ENCODE measurements around the gene CARMIL1. TPM values are rescaled to one million over a fixed set of nuclear protein-coding genes. Genes with fewer than 3 reads are reported as not detected.

The CARMIL1 gene
- total RNA-seq, 1 experiment from 2014 or later = 25.2 TPM

DNA sequence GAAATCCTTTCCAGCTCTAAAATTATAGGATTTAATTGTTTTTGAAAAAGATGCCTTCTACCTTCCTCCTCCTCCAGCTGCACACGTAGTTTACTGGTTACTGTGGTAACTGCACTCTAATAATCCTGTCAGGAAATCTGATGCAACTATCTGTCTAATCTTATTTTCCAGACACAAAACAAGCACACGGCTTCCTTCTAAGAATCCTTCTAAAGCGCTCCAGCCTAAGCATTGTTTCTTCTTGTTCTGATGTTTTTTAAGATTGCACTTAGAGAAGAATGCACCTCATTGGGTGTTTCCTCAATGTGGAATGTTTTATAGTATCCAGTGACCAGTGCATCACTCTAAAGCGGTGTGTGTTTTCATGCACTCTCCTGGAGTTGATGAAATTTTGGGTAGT is 63.6 kb downstream of the CARMIL1 start:
- POLR2A ChIA-PET = interaction anchor here (0.6 to 0.7 kb wide), 2 partner anchors 38 to 54 kb away, joined by 3 read pairs; no protein-coding TSS in a partner anchor
- TF ChIP-seq, protein P1, sequence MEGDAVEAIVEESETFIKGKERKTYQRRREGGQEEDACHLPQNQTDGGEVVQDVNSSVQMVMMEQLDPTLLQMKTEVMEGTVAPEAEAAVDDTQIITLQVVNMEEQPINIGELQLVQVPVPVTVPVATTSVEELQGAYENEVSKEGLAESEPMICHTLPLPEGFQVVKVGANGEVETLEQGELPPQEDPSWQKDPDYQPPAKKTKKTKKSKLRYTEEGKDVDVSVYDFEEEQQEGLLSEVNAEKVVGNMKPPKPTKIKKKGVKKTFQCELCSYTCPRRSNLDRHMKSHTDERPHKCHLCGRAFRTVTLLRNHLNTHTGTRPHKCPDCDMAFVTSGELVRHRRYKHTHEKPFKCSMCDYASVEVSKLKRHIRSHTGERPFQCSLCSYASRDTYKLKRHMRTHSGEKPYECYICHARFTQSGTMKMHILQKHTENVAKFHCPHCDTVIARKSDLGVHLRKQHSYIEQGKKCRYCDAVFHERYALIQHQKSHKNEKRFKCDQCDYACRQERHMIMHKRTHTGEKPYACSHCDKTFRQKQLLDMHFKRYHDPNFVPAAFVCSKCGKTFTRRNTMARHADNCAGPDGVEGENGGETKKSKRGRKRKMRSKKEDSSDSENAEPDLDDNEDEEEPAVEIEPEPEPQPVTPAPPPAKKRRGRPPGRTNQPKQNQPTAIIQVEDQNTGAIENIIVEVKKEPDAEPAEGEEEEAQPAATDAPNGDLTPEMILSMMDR (IDR thresholded peaks at IDR 0.05; ENCODE audit: unreplicated experiment) = no peak
- Mint-ChIP-seq H3K4me1 (ENCODE audit: insufficient read depth, unreplicated experiment) (peaks cover 11% of the 10 kb centered on the region), H3K27me3 (ENCODE audit: insufficient read depth, unreplicated experiment) (no peaks in the 10 kb centered on the region), H3K9me3 (ENCODE audit: unreplicated experiment) (no peaks in the 10 kb centered on the region), H3K4me3 (ENCODE audit: unreplicated experiment) (no peak overlapping the region), H3K27ac (ENCODE audit: low read depth, unreplicated experiment) (no peak overlapping the region), H3K36me3 (ENCODE audit: insufficient read depth, unreplicated experiment) (no peaks in the 10 kb centered on the region)
- DNase-seq (ENCODE audit: unreplicated experiment) = no peak
- CTCF ChIA-PET = interaction anchor here (0.9 to 1.0 kb wide), 2 partner anchors 77 to 147 kb away, joined by 3 to 4 read pairs; no protein-coding TSS in a partner anchor
- no TSS peak for BruUV-seq (replicated peaks)
- intact Hi-C loops (cut with micrococcal nuclease) = no loop called here

DNA sequence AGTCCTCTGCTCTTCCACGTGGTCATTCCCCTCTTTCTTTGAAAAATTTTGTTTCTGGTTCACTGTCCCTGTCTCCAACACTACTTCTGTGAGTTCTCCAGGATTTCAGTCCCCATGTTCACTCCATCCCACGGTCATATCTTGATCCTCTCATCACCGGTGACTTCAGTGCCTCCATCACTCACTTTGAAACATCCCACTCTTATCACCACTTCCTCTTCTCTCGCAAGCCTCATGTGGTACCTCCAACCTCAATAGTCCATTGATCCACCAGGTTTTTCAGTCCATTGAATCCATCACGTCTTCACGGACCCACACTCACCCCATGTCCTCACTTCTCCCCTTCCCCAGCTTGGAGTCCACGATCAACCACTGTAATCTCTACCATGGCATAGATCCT is 64.8 kb downstream of the CARMIL1 start:
- Mint-ChIP-seq H3K36me3 (ENCODE audit: insufficient read depth, unreplicated experiment) (no peaks in the 10 kb centered on the region), H3K4me1 (ENCODE audit: insufficient read depth, unreplicated experiment) (peaks cover 11% of the 10 kb centered on the region), H3K27me3 (ENCODE audit: insufficient read depth, unreplicated experiment) (no peaks in the 10 kb centered on the region), H3K9me3 (ENCODE audit: unreplicated experiment) (no peaks in the 10 kb centered on the region), H3K27ac (ENCODE audit: low read depth, unreplicated experiment) (no peak overlapping the region), H3K4me3 (ENCODE audit: unreplicated experiment) (no peak overlapping the region)
- ChIA-PET CTCF (interaction anchor here (1.0 kb wide), 1 partner anchor 146 kb away, joined by 4 read pairs; no protein-coding TSS in a partner anchor), POLR2A (interaction anchor here (1.1 kb wide), 1 partner anchor 13 kb away, joined by 3 read pairs; no protein-coding TSS in a partner anchor)
- no peak for DNase-seq (ENCODE audit: unreplicated experiment)
- TF ChIP-seq, protein P1 (IDR thresholded peaks at IDR 0.05; ENCODE audit: unreplicated experiment) = no peak
- intact Hi-C loops (cut with micrococcal nuclease) = no loop called here
- BruUV-seq (replicated peaks) = no TSS peak

DNA sequence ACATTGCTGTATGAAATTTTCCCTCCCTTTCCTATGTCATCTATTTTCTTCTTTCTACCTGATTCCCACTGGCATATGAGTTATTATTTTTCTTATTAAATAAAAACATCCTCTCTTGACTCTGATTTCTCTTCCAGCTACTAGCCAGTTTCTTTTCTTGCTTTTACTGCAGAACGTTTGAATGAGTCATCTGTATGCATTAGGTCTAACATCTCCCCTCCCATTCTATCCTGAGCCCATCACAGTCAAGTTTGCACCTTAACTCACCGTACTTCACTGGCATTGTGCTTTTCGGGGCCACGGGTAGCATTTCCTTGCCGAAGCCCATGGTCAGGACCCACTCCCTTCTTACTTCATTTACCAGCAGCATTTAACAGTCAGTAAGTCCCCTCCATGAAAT is 65.7 kb downstream of the CARMIL1 start:
- POLR2A ChIA-PET = interaction anchor here (1.0 kb wide), 1 partner anchor 69 kb away, joined by 3 read pairs; no protein-coding TSS in a partner anchor
- Mint-ChIP-seq H3K36me3 (ENCODE audit: insufficient read depth, unreplicated experiment) (no peaks in the 10 kb centered on the region), H3K4me1 (ENCODE audit: insufficient read depth, unreplicated experiment) (peaks cover 11% of the 10 kb centered on the region), H3K27ac (ENCODE audit: low read depth, unreplicated experiment) (no peak overlapping the region), H3K4me3 (ENCODE audit: unreplicated experiment) (no peak overlapping the region), H3K27me3 (ENCODE audit: insufficient read depth, unreplicated experiment) (no peaks in the 10 kb centered on the region), H3K9me3 (ENCODE audit: unreplicated experiment) (no peaks in the 10 kb centered on the region)
- intact Hi-C loops (cut with micrococcal nuclease) = no loop called here
- BruUV-seq (replicated peaks) = no TSS peak
- CTCF ChIA-PET = no interaction called here
- TF ChIP-seq, protein P1 (IDR thresholded peaks at IDR 0.05; ENCODE audit: unreplicated experiment) = no peak
- DNase-seq (ENCODE audit: unreplicated experiment) = no peak

GRCh38 chr6:25346064-25346463 is 66.9 kb downstream of the CARMIL1 start:
- Mint-ChIP-seq H3K36me3 (ENCODE audit: insufficient read depth, unreplicated experiment) (no peaks in the 10 kb centered on the region), H3K9me3 (ENCODE audit: unreplicated experiment) (no peaks in the 10 kb centered on the region), H3K27me3 (ENCODE audit: insufficient read depth, unreplicated experiment) (no peaks in the 10 kb centered on the region), H3K27ac (ENCODE audit: low read depth, unreplicated experiment) (no peak overlapping the region), H3K4me1 (ENCODE audit: insufficient read depth, unreplicated experiment) (peaks cover 11% of the 10 kb centered on the region), H3K4me3 (ENCODE audit: unreplicated experiment) (no peak overlapping the region)
- intact Hi-C loops (cut with micrococcal nuclease) = no loop called here
- ChIA-PET CTCF (interaction anchor here (0.9 to 1.6 kb wide), 2 partner anchors 10 to 68 kb away, joined by 3 to 5 read pairs; partner anchors contain the start of gene CARMIL1), POLR2A (interaction anchor here (0.6 to 1.3 kb wide), 3 partner anchors 21 to 57 kb away, joined by 3 to 4 read pairs (median 3); no protein-coding TSS in a partner anchor)
- no peak for DNase-seq (ENCODE audit: unreplicated experiment)
- no TSS peak for BruUV-seq (replicated peaks)
- TF ChIP-seq, protein P1 (IDR thresholded peaks at IDR 0.05; ENCODE audit: unreplicated experiment) = no peak
